GM12878 (cell line): Measurements from ENCODE around the gene ABCB10.

Experiments
- STAT1 ChIP-seq: fragments of 450-650 bp; conservative IDR thresholded peaks from 2 replicates; pipeline ENCODE4 v1.6.1; 2014; ENCODE audit warnings: antibody characterized with exemption, mild to moderate bottlenecking
- TF ChIP-seq, protein P1 (sequence below), 3 experiments: IDR thresholded peaks in 2 of 3; conservative IDR thresholded peaks in 1 of 3; 2 replicates each; pipeline ENCODE4 v1.5.1; 2011; ENCODE audit warnings: low read depth in 3 of 3, low read length in 3 of 3, mild to moderate bottlenecking in 3 of 3, control low read depth in 2 of 3, moderate library complexity in 2 of 3, inconsistent platforms in 1 of 3, mixed read lengths in 1 of 3; ENCODE audit not compliant: control insufficient read depth in 2 of 3, insufficient read depth in 1 of 3; ENCODE audit errors: extremely low read depth in 1 of 3

DNA sequence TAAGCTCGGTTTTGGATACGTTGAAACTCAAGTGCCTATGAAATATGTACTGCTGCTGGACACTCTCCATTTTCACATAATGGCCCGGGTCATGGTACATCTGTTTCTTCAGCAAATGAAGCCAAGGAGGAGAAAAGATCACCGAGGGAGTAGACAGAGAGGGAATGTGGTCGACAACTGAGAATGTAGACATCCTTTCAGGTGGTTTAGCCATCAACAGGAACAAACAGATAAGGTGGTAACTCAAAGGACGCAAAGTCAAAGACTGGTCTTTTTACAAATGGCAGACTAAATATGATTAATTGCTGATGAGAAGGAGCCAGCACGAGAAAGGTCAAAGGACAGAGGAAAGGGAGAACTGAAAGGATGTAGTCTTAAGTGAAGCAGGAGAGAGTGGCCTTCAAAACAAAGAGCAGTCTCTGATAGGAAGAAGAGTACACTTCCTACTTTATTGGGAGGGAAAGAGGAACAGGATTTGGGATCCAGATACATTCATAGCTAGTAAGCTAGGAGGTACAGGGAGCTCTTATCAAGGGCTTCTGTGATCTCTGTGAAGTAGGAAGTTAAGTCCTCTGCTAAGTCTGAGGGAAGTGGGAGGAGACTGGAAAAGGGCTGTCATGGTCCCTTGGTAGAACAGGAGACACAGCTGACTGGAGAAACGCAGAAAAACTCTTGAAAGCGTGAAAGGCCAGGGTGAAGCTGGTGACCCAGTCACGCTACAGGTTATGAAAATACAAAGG, 78.7 kb downstream of the ABCB10 start:
- TF ChIP-seq STAT1: no peak
- TF ChIP-seq, protein P1, sequence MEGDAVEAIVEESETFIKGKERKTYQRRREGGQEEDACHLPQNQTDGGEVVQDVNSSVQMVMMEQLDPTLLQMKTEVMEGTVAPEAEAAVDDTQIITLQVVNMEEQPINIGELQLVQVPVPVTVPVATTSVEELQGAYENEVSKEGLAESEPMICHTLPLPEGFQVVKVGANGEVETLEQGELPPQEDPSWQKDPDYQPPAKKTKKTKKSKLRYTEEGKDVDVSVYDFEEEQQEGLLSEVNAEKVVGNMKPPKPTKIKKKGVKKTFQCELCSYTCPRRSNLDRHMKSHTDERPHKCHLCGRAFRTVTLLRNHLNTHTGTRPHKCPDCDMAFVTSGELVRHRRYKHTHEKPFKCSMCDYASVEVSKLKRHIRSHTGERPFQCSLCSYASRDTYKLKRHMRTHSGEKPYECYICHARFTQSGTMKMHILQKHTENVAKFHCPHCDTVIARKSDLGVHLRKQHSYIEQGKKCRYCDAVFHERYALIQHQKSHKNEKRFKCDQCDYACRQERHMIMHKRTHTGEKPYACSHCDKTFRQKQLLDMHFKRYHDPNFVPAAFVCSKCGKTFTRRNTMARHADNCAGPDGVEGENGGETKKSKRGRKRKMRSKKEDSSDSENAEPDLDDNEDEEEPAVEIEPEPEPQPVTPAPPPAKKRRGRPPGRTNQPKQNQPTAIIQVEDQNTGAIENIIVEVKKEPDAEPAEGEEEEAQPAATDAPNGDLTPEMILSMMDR (IDR thresholded peaks at IDR 0.05 in 2 of 3, conservative IDR thresholded peaks at IDR 0.05 in 1 of 3; ENCODE audit: control insufficient read depth in 2 of 3, extremely low read depth in 1 of 3, insufficient read depth in 1 of 3, low read depth in 3 of 3, low read length in 3 of 3): no peak
